ENCODE measurements around the gene PPP1R17.

DNA sequence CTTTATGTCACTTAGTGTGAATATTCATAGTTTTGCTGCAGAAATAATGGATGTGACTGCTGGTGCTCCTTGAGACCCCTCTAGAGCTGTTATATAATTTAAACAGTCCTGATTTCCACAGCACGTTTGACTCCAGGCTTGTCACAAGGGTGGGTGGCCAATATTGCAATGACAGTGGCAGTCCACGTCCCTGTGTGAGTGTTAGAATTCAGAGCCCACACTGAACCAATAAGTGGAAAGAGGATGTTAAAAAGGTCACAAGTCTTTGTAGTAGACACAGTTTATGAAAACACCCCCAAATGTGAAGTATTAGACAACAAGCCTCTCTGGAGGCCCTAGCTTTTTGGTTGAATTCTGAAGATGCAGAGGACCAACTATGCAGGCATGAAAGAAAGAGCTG lies 2.0 kb downstream of the PPP1R17 start:
- TF ChIP-seq, protein P1, sequence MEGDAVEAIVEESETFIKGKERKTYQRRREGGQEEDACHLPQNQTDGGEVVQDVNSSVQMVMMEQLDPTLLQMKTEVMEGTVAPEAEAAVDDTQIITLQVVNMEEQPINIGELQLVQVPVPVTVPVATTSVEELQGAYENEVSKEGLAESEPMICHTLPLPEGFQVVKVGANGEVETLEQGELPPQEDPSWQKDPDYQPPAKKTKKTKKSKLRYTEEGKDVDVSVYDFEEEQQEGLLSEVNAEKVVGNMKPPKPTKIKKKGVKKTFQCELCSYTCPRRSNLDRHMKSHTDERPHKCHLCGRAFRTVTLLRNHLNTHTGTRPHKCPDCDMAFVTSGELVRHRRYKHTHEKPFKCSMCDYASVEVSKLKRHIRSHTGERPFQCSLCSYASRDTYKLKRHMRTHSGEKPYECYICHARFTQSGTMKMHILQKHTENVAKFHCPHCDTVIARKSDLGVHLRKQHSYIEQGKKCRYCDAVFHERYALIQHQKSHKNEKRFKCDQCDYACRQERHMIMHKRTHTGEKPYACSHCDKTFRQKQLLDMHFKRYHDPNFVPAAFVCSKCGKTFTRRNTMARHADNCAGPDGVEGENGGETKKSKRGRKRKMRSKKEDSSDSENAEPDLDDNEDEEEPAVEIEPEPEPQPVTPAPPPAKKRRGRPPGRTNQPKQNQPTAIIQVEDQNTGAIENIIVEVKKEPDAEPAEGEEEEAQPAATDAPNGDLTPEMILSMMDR (IDR thresholded peaks at IDR 0.05), result no peak
- no peak for TF ChIP-seq POLR2A (IDR thresholded peaks at IDR 0.05)
- no peak for TF ChIP-seq EP300 (IDR thresholded peaks at IDR 0.05)
